Spleen (tissue), 7 donors: Measurements from ENCODE around the gene AAGAB.

Experiments used
- CTCF ChIP-seq, 11 experiments: fragments of 200-600 bp in 7 of 11; fragments of 450-650 bp in 4 of 11; sonication (generic) in 4 of 11; IDR thresholded peaks in 8 of 11; conservative IDR thresholded peaks in 3 of 11; 1 replicate in 7 of 11; 2 replicates in 4 of 11; pipeline versions ENCODE4 v1.4.0 to v1.8.0; 2016 to 2021; ENCODE audit warnings: antibody characterized with exemption in 11 of 11, inconsistent platforms in 4 of 11, mild to moderate bottlenecking in 1 of 11
- POLR2A ChIP-seq, 3 donors: fragments of 450-650 bp; IDR thresholded peaks; one replicate each; pipeline ENCODE4 v1.5.1; 2017; ENCODE audit warnings: antibody characterized with exemption in 3 of 3, mild to moderate bottlenecking in 1 of 3
- donor health status: DM: no; HTN: no; CAD: no; lungs with moderate emphysema.
- donor health status: DM: no; HTN: no; CAD: no.
- donor health status: DM: no; HTN: no; CAD: no.

- TF ChIP-seq CTCF (IDR thresholded peaks at IDR 0.05 in 8 of 11, conservative IDR thresholded peaks at IDR 0.05 in 3 of 11): no peak
- TF ChIP-seq POLR2A (IDR thresholded peaks at IDR 0.05): no peak
Observed at GRCh38 chr15:67242708-67243111, 11.8 kb downstream of the AAGAB start.
